NB4 (cell line): ENCODE results near the gene MAP3K4.

Experiments used
- DNase-seq: peaks from one replicate; pipeline ENCODE4 v3.0.0; 2010; ENCODE audit warnings: low read depth
- H3K4me3 ChIP-seq: one replicate; pipeline ENCODE4 v1.5.1; 2011; ENCODE audit warnings: mild to moderate bottlenecking, low read depth, low read length, moderate library complexity
- CTCF ChIP-seq: IDR thresholded peaks from one replicate; pipeline ENCODE4 v1.5.1; 2012; ENCODE audit warnings: low read depth, low read length
- MAX ChIP-seq: IDR thresholded peaks from 2 replicates; pipeline ENCODE4 v1.6.1; 2011; ENCODE audit warnings: low read depth, low read length
- MYC ChIP-seq: IDR thresholded peaks from 2 replicates; pipeline ENCODE4 v1.6.1; 2011; ENCODE audit warnings: low read depth, low read length
- POLR2A ChIP-seq: IDR thresholded peaks from 2 replicates; pipeline ENCODE4 v1.6.1; 2011; ENCODE audit warnings: mild to moderate bottlenecking; ENCODE audit not compliant: insufficient read length; ENCODE audit errors: extremely low read depth

Gene MAP3K4

GRCh38 chr6:161133963-161134362 lies 142.4 kb downstream of the MAP3K4 start:
- no peak overlapping the region for H3K4me3 ChIP-seq
- no peak for DNase-seq
- no peak for TF ChIP-seq POLR2A

- no peak for DNase-seq
- no peak overlapping the region for H3K4me3 ChIP-seq
- no peak for TF ChIP-seq MAX
- no peak for TF ChIP-seq CTCF
- no peak for TF ChIP-seq MYC
- no peak for TF ChIP-seq POLR2A
These were observed 143.2 kb downstream of the MAP3K4 start for GRCh38 chr6:161134550-161135298.

- no peak overlapping the region for H3K4me3 ChIP-seq
- peak; percentile 95 for DNase-seq
- TF ChIP-seq MAX = peak; percentile 86
- peak; percentile 87 for TF ChIP-seq MYC
- no peak for TF ChIP-seq POLR2A
These were observed 144.4 kb downstream of the MAP3K4 start for GRCh38 chr6:161135695-161136591.

GRCh38 chr6:161136655-161137054 lies 145.1 kb downstream of the MAP3K4 start:
- no peak for TF ChIP-seq POLR2A
- H3K4me3 ChIP-seq = no peak overlapping the region
- no peak for DNase-seq

- TF ChIP-seq CTCF (no peak), POLR2A (no peak)
- no peak overlapping the region for H3K4me3 ChIP-seq
- DNase-seq = no peak
These were observed 145.8 kb downstream of the MAP3K4 start for GRCh38 chr6:161137320-161137719.

- peak; percentile 29 for DNase-seq
- H3K4me3 ChIP-seq = no peak overlapping the region
- no peak for TF ChIP-seq MYC
- no peak for TF ChIP-seq MAX
- no peak for TF ChIP-seq POLR2A
- TF ChIP-seq CTCF = no peak
These were observed 146.4 kb downstream of the MAP3K4 start for GRCh38 chr6:161137839-161138542.

GRCh38 chr6:161138543-161139303 lies 147.2 kb downstream of the MAP3K4 start:
- no peak for DNase-seq
- no peak for TF ChIP-seq MYC
- no peak for TF ChIP-seq MAX
- no peak for TF ChIP-seq POLR2A
- no peak for TF ChIP-seq CTCF
- H3K4me3 ChIP-seq = no peak overlapping the region
